Smooth muscle cell (in vitro differentiated cells): ENCODE results near the gene TMEM243. TPM values are rescaled to one million over a fixed set of nuclear protein-coding genes. Genes with fewer than 3 reads are reported as not detected.

Source experiments
- DNase-seq: peaks from one replicate; lab custom pipeline; 2025; ENCODE audit not compliant: unreplicated experiment; lab: John Stamatoyannopoulos, UW
- H2AFZ ChIP-seq: fragments of 200-600 bp; sonication (generic); 2 replicates; pipeline ENCODE4 v1.6.0; 2016; ENCODE audit warnings: antibody characterized with exemption, low read depth, mild to moderate bottlenecking
- H3F3A ChIP-seq: fragments of 200-600 bp; sonication (generic); 2 replicates; pipeline ENCODE4 v1.6.0; 2017; ENCODE audit warnings: antibody characterized with exemption, low read depth
- H3K27ac ChIP-seq: fragments of 200-600 bp; sonication (generic); 2 replicates; pipeline ENCODE4 v1.5.1; 2016; ENCODE audit warnings: low read depth, mild to moderate bottlenecking
- H3K27me3 ChIP-seq: fragments of 200-600 bp; sonication (generic); 2 replicates; pipeline ENCODE4 v1.6.1; 2016; ENCODE audit warnings: low read depth, mild to moderate bottlenecking
- H3K36me3 ChIP-seq: fragments of 200-600 bp; sonication (generic); 2 replicates; pipeline ENCODE4 v1.5.1; 2016; ENCODE audit warnings: low read depth
- H3K4me1 ChIP-seq: fragments of 200-600 bp; sonication (generic); 2 replicates; pipeline ENCODE4 v1.5.1; 2016; ENCODE audit warnings: low read depth
- H3K4me2 ChIP-seq: fragments of 200-600 bp; sonication (generic); 2 replicates; pipeline ENCODE4 v1.6.0; 2016; ENCODE audit warnings: mild to moderate bottlenecking
- H3K4me3 ChIP-seq: fragments of 200-600 bp; sonication (generic); 2 replicates; pipeline ENCODE4 v1.5.1; 2016; ENCODE audit warnings: mild to moderate bottlenecking
- H3K79me2 ChIP-seq: fragments of 200-600 bp; sonication (generic); 2 replicates; pipeline ENCODE4 v1.6.0; 2016; ENCODE audit warnings: low read depth, mild to moderate bottlenecking
- H3K9ac ChIP-seq: fragments of 200-600 bp; sonication (generic); 2 replicates; pipeline ENCODE4 v1.6.0; 2016; ENCODE audit warnings: low read depth
- H3K9me3 ChIP-seq: fragments of 200-600 bp; sonication (generic); replicated peaks from 2 replicates; pipeline ENCODE4 v1.5.1; 2016; ENCODE audit warnings: low read depth
- H4K20me1 ChIP-seq: fragments of 200-600 bp; sonication (generic); 2 replicates; pipeline ENCODE4 v1.6.0; 2016; ENCODE audit warnings: low read depth
- WGBS: methylation state at CpG from one replicate; pipeline ENCODE4 v1.1.7; 2016; ENCODE audit warnings: low lambda C conversion rate; 5-methylcytosine and 5-hydroxymethylcytosine counted together
- polyA plus RNA-seq: library from polyadenylated mRNA; unstranded; fragments of >200 nt; fragmentation: Nextera tagmentation; extraction: Ambion mirVana; gene quantifications from 2 replicates; pipeline ENCODE4 v1.2.1, GENCODE V29; 2016
- total RNA-seq: library from RNA; depleted of rRNA; stranded (reverse); fragments of >200 nt; gene quantifications from 2 replicates; pipeline ENCODE4 v1.2.3, GENCODE V29; 2014
- TF ChIP-seq, protein P1 (sequence below): fragments of 200-600 bp; sonication (generic); IDR thresholded peaks from 2 replicates; pipeline ENCODE4 v1.5.1; 2017; ENCODE audit warnings: borderline replicate concordance, mild to moderate bottlenecking, antibody characterized with exemption; ENCODE audit not compliant: insufficient read depth, poor library complexity, severe bottlenecking

The TMEM243 gene
- total RNA-seq (32.7 and 63.0 TPM in 2 replicates), polyA plus RNA-seq (43.7 and 44.3 TPM in 2 replicates)

DNA sequence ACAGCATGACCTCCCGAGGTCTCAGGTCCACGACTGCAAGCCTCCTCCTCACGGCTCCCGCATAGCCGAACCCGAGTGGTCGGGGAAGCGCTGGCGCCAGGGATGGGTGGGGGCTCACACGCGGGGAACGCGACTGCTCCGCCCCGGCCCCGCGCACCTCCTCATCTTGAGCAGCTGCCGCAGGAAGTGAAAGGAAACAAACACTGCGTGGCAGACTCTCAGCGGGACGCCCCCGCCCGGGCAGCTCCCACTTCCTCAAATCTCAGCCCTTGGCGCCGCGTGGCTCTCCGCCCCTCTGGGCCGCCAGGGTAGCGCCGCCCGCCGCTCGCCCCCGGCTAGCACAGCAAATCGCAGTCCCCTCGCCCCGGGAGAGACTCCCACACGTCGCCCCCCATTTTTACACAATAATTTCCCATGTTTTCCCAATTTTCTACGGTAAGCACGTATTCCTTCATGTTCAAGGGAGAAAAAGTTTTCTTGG lies at the start of gene TMEM243:
Gene TMEM243, minus strand, starts transcription at position 188 of the 481 bp plus-strand sequence. CDS start 229 bp downstream, outside the sequence.
- Histone ChIP-seq H3K36me3 (no peaks in the 10 kb centered on the region), H2AFZ (peak within 1 kb of the TSS; percentile 90), H3K4me3 (peak within 1 kb of the TSS; percentile 86), H3F3A (no peaks in the 10 kb centered on the region), H3K4me2 (peak within 1 kb of the TSS; percentile 92), H3K27ac (peak within 1 kb of the TSS; percentile 22), H3K79me2 (peaks cover 26% of the 10 kb centered on the region), H4K20me1 (peaks cover 18% of the 10 kb centered on the region), H3K4me1 (no peaks in the 10 kb centered on the region), H3K9ac (peak within 1 kb of the TSS; percentile 63), H3K9me3 (no peaks in the 10 kb centered on the region), H3K27me3 (peaks cover 13% of the 10 kb centered on the region)
- DNase-seq: peak; percentile 55
- TF ChIP-seq, protein P1, sequence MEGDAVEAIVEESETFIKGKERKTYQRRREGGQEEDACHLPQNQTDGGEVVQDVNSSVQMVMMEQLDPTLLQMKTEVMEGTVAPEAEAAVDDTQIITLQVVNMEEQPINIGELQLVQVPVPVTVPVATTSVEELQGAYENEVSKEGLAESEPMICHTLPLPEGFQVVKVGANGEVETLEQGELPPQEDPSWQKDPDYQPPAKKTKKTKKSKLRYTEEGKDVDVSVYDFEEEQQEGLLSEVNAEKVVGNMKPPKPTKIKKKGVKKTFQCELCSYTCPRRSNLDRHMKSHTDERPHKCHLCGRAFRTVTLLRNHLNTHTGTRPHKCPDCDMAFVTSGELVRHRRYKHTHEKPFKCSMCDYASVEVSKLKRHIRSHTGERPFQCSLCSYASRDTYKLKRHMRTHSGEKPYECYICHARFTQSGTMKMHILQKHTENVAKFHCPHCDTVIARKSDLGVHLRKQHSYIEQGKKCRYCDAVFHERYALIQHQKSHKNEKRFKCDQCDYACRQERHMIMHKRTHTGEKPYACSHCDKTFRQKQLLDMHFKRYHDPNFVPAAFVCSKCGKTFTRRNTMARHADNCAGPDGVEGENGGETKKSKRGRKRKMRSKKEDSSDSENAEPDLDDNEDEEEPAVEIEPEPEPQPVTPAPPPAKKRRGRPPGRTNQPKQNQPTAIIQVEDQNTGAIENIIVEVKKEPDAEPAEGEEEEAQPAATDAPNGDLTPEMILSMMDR: no peak
- 2% methylated on average over 39 of the region's 41 CpGs for WGBS

DNA sequence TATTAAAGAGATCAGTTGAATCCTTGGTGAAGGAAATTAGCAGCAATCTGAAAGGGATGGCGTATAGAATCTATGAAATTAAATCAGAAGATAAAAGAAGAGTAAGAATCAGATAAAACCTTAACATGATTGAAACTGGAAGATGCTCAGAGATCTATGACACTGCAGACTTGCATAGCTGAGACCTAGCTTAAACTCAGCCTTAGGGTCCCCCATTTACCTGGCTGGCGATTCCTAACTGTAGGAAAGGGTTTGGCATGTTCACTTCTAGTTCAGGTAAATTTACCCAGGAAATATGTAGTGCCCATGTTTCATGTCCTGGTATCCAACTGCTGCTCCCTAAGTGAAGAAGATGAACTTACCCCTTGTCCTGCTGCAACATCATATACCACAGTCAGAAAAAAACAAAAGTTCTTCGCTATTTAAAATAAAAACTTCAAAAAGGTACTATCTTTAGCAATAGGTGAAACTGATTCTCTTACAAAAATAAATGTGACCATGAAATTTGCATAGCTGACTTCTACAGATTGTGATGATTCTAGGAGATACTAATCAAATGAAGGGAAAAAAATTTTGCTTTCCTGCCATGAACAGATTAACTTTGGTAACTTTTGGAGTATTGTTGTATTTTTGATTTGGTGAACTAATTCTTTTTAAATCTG lies 47.8 kb upstream of the TMEM243 start:
- H3K4me3 ChIP-seq: no peak overlapping the region
- no peak overlapping the region for H3K27ac ChIP-seq
- no peaks in the 10 kb centered on the region for H3K79me2 ChIP-seq
- no peaks in the 10 kb centered on the region for H3K36me3 ChIP-seq
- H3K27me3 ChIP-seq: no peaks in the 10 kb centered on the region
- no peaks in the 10 kb centered on the region for H3K9me3 ChIP-seq
- no peaks in the 10 kb centered on the region for H4K20me1 ChIP-seq
- H3K4me1 ChIP-seq: no peaks in the 10 kb centered on the region
- WGBS: 86% methylated on average over 3 of the region's 3 CpGs
- no peak overlapping the region for H3K9ac ChIP-seq
- TF ChIP-seq, protein P1: no peak
- no peak overlapping the region for H2AFZ ChIP-seq
- H3F3A ChIP-seq: no peaks in the 10 kb centered on the region
- no peak overlapping the region for H3K4me2 ChIP-seq
- DNase-seq: no peak

DNA sequence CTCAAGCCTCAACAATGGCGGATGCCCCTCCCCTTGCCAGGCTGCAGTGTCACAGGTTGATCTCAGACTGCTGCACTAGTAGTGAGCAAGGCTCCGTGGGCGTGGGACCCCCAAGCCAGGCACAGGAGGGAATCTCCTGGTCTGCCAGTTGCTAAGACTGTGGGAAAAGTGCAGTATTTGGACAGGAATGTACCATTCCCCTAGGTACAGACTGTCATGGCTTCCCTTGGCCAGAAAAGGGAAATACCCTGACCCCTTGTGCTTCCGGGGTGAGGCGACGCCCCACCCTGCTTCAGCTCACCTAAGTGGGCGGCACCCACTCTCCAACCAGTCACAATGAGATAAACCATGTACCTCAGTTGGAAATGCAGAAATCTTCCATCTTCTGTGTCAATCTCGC lies 44.0 kb upstream of the TMEM243 start:
- H2AFZ ChIP-seq: no peak overlapping the region
- H3K27me3 ChIP-seq: no peaks in the 10 kb centered on the region
- no peak overlapping the region for H3K27ac ChIP-seq
- TF ChIP-seq, protein P1: no peak
- no peaks in the 10 kb centered on the region for H4K20me1 ChIP-seq
- DNase-seq: no peak
- no peaks in the 10 kb centered on the region for H3F3A ChIP-seq
- no peaks in the 10 kb centered on the region for H3K79me2 ChIP-seq
- H3K4me2 ChIP-seq: no peak overlapping the region
- WGBS: 96% methylated on average over 8 of the region's 8 CpGs
- no peaks in the 10 kb centered on the region for H3K9me3 ChIP-seq
- H3K4me3 ChIP-seq: no peak overlapping the region
- no peak overlapping the region for H3K9ac ChIP-seq
- H3K4me1 ChIP-seq: no peaks in the 10 kb centered on the region
- no peaks in the 10 kb centered on the region for H3K36me3 ChIP-seq
